GM23338 (cell line): ENCODE results near the gene SMURF2.

Experiments
- CREB1 ChIP-seq: fragments of 250-450 bp; sonication (Bioruptor Pico); IDR thresholded peaks from 2 replicates; pipeline ENCODE4 v1.5.0; 2020; ENCODE audit warnings: low read depth, mild to moderate bottlenecking, moderate library complexity
- CTCF ChIP-seq, 2 experiments: fragments of 200-600 bp in 1 of 2; sonication (generic) in 1 of 2; conservative IDR thresholded peaks; 2 replicates each; pipeline versions ENCODE4 v1.5.1 to v1.6.1; 2016 to 2017; ENCODE audit warnings: antibody characterized with exemption in 2 of 2, low read depth in 2 of 2, mild to moderate bottlenecking in 2 of 2, moderate library complexity in 1 of 2
- EZH2 ChIP-seq: fragments of 200-600 bp; sonication (generic); IDR thresholded peaks from one replicate; pipeline ENCODE4 v1.8.0; 2017; ENCODE audit warnings: antibody characterized with exemption, mild to moderate bottlenecking, low read depth; ENCODE audit not compliant: unreplicated experiment
- EZH2phosphoT487 ChIP-seq: fragments of 200-600 bp; sonication (generic); IDR thresholded peaks from one replicate; pipeline ENCODE4 v1.8.1; 2018; ENCODE audit warnings: antibody characterized with exemption; ENCODE audit not compliant: unreplicated experiment
- JUNB ChIP-seq: IDR thresholded peaks from one replicate; pipeline ENCODE4 v1.6.1; 2016; ENCODE audit warnings: antibody characterized with exemption; ENCODE audit not compliant: unreplicated experiment
- NANOG ChIP-seq: IDR thresholded peaks from 2 replicates; pipeline ENCODE4 v1.6.1; 2016; ENCODE audit warnings: antibody characterized with exemption, borderline replicate concordance
- POLR2AphosphoS5 ChIP-seq: IDR thresholded peaks from 2 replicates; pipeline ENCODE4 v1.6.1; 2016; ENCODE audit warnings: antibody characterized with exemption, low read depth
- STAT1 ChIP-seq: IDR thresholded peaks from one replicate; pipeline ENCODE4 v1.6.1; 2016; ENCODE audit warnings: antibody characterized with exemption; ENCODE audit not compliant: unreplicated experiment
- ZNF114 ChIP-seq: fragments of 250-450 bp; sonication (Bioruptor Pico); IDR thresholded peaks from 2 replicates; pipeline ENCODE4 v1.5.0; 2020; ENCODE audit warnings: mild to moderate bottlenecking, moderate library complexity
- ZNF462 ChIP-seq: fragments of 250-450 bp; sonication (Bioruptor Pico); IDR thresholded peaks from 2 replicates; pipeline ENCODE4 v1.5.0; 2020; ENCODE audit warnings: mild to moderate bottlenecking, moderate library complexity
- TF ChIP-seq, protein P1 (sequence below): IDR thresholded peaks from one replicate; pipeline ENCODE4 v1.6.1; 2018; ENCODE audit warnings: antibody characterized with exemption; ENCODE audit not compliant: unreplicated experiment

DNA sequence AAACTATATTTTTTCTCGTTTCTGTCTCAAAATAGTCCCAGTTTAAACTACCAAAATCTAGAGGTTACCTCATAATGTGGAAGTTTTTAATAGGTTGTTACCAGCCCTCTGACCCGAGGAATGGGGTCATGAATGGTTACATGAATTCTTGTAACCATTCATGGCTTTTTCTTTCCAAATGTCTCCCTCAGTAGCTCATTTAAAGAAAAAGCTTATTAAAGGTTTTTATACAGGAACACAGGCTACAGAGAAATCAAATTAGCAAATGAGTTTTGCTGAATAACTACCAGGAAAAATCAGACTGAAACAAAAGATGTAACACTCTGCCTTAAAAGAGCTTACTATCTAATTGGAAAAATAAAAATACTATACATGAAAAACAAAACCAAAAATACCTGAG is 63.4 kb downstream of the SMURF2 start:
- no peak for TF ChIP-seq CTCF (conservative IDR thresholded peaks at IDR 0.05; ENCODE audit: low read depth in 2 of 2)
- TF ChIP-seq, protein P1, sequence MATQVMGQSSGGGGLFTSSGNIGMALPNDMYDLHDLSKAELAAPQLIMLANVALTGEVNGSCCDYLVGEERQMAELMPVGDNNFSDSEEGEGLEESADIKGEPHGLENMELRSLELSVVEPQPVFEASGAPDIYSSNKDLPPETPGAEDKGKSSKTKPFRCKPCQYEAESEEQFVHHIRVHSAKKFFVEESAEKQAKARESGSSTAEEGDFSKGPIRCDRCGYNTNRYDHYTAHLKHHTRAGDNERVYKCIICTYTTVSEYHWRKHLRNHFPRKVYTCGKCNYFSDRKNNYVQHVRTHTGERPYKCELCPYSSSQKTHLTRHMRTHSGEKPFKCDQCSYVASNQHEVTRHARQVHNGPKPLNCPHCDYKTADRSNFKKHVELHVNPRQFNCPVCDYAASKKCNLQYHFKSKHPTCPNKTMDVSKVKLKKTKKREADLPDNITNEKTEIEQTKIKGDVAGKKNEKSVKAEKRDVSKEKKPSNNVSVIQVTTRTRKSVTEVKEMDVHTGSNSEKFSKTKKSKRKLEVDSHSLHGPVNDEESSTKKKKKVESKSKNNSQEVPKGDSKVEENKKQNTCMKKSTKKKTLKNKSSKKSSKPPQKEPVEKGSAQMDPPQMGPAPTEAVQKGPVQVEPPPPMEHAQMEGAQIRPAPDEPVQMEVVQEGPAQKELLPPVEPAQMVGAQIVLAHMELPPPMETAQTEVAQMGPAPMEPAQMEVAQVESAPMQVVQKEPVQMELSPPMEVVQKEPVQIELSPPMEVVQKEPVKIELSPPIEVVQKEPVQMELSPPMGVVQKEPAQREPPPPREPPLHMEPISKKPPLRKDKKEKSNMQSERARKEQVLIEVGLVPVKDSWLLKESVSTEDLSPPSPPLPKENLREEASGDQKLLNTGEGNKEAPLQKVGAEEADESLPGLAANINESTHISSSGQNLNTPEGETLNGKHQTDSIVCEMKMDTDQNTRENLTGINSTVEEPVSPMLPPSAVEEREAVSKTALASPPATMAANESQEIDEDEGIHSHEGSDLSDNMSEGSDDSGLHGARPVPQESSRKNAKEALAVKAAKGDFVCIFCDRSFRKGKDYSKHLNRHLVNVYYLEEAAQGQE = no peak
- no peak for TF ChIP-seq EZH2
- no peak for TF ChIP-seq POLR2AphosphoS5
- TF ChIP-seq NANOG = no peak
- no peak for TF ChIP-seq CREB1 (CRISPR knock-in tag)
- no peak for TF ChIP-seq EZH2phosphoT487
- TF ChIP-seq ZNF114 (CRISPR knock-in tag) = no peak
- no peak for TF ChIP-seq JUNB
- no peak for TF ChIP-seq STAT1
- no peak for TF ChIP-seq ZNF462
